OCI-LY7 (cell line): Measurements from ENCODE around the gene SLC35F1.

Source experiments
- EZH2phosphoT487 ChIP-seq: fragments of 200-600 bp; sonication (generic); IDR thresholded peaks from 2 replicates; pipeline ENCODE4 v1.6.1; 2018; ENCODE audit warnings: low read depth, borderline replicate concordance, mild to moderate bottlenecking, mixed run types, antibody characterized with exemption, low read length, moderate library complexity, mixed read lengths
- TF ChIP-seq, protein P1 (sequence below): fragments of 200-600 bp; sonication (generic); conservative IDR thresholded peaks from 2 replicates; pipeline ENCODE4 v1.5.1; 2014; ENCODE audit warnings: mild to moderate bottlenecking, antibody characterized with exemption, low read length, moderate library complexity, mixed read lengths

- TF ChIP-seq, protein P1, sequence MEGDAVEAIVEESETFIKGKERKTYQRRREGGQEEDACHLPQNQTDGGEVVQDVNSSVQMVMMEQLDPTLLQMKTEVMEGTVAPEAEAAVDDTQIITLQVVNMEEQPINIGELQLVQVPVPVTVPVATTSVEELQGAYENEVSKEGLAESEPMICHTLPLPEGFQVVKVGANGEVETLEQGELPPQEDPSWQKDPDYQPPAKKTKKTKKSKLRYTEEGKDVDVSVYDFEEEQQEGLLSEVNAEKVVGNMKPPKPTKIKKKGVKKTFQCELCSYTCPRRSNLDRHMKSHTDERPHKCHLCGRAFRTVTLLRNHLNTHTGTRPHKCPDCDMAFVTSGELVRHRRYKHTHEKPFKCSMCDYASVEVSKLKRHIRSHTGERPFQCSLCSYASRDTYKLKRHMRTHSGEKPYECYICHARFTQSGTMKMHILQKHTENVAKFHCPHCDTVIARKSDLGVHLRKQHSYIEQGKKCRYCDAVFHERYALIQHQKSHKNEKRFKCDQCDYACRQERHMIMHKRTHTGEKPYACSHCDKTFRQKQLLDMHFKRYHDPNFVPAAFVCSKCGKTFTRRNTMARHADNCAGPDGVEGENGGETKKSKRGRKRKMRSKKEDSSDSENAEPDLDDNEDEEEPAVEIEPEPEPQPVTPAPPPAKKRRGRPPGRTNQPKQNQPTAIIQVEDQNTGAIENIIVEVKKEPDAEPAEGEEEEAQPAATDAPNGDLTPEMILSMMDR: no peak
- no peak for TF ChIP-seq EZH2phosphoT487
These were observed 339.3 kb downstream of the SLC35F1 start for GRCh38 chr6:118246406-118246805.
